NCI-H748 treated with DMSO at 0.1 percent for 48 hours (cell line): ENCODE results near the gene VPS4B.
"Not testable (repeated sequence)": the region's sequence is repeated elsewhere in the genome, so short reads cannot be mapped to it uniquely, and the experiment has no call there.

Experiments used
- DNase-seq: peaks from one replicate; lab custom pipeline; 2025; lab: John Stamatoyannopoulos, UW

VPS4B gene

GRCh38 chr18:63422087-63422863 lies at the start of gene VPS4B:
TSS of gene VPS4B (minus strand) at chr18:63422476. CDS start at chr18:63422259, 217 bp downstream.
- DNase-seq, result peak; percentile 99

DNA sequence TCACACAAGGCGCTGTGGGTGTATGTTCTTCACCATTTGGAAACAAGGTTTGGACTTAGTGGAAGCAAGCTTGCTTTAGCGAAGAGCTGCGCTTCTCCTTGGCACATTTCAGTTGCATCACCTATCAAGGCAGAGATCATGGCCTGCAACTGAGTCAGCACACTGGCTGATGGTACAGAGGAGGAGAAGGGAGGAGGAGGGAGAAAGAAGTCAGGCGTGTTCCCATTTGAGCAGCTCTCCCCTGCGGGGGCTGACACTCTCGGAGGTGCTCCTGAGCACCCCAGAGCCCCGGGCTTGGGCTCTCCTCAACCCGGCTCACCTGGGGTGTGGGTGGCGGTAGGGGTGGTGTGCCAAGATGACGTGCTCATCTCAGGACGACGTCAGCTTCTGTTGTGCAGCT lies 48.5 kb upstream of the VPS4B start:
- DNase-seq, result no peak

- DNase-seq, result no peak
Observed at GRCh38 chr18:63468575-63468974, 46.3 kb upstream of the VPS4B start.

DNA sequence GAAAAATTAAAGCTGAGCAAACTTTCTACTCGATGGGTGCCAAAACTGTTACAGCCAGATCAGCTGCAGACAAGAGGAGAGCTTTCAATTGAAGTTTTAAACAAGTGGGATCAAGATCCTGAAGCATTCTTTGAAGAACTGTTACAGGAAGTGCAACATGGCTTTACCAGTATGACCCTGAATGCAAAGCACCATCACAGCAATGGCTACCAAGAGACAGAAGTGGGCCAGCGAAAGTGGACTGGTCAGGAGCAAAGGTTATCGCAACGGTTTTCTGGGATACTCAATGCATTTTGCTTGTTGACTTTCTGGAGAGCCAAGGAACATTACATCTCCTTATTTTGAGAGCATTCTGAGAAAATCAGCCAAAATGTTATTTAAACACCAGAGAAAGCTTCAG lies 45.4 kb upstream of the VPS4B start:
- no peak for DNase-seq

DNA sequence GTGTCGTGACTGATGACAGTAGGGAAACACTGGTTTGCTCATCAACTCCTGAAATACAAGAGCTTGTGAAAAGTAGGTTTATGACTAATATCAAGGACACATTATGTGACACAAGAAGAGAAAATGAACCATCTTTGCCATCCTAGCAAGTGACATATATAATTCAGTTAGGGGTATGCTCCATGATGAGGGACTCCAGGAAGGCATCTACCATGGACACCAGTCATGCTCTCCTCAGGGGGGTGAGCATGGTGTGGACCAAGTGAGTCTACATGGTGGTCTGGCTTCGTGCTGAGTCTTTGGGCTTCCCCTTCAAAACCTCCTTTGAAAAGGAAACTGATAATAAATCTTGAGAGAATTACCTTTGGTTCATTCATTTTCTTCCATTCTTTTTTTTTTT lies 42.8 kb upstream of the VPS4B start:
- DNase-seq, result no peak

DNA sequence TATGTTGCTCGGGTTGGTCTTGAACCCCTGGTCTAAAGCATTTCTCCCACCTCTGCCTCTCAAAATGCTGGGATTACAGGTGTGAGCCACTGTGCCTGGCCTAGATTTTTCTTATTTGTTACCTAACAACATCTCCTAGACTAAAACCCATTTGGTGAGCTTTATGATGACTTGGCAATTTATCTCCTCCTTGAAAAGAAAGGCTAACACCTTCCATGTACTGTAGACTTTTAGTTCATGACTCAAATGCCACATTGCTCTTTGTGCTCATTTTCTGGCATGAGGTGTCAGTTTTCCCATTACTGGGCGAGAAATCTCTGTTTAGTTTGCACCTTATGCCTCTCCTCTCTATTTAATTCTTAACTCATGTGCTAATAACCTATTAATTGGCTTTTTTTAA lies 42.2 kb upstream of the VPS4B start:
- DNase-seq, result no peak

GRCh38 chr18:63460414-63460813 lies 38.1 kb upstream of the VPS4B start:
- no peak for DNase-seq

GRCh38 chr18:63457977-63458376 lies 35.7 kb upstream of the VPS4B start:
- no peak for DNase-seq

GRCh38 chr18:63454497-63454896 lies 32.2 kb upstream of the VPS4B start:
- no peak for DNase-seq

DNA sequence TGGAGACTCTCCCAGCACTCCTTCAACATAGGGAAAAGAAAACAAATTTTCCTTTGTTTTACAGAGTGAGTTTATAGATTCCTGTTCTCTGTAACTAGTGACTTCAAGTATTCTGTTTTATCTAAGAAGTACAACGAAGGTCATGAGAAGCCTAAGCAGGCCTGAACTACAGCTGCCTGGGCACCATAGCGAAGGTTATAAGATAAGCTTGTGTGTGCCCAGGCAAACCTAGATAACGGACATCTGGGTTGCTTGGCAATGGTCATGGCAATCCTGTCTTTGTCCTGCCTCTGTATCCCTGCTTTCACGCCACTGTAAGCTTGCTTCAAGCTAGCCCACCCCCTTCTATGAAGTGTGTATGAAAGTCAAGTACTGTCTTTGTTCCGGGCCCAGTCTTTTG lies 30.5 kb upstream of the VPS4B start:
- not testable (repeated sequence) for DNase-seq

- no peak for DNase-seq
Observed at GRCh38 chr18:63451799-63452660, 29.8 kb upstream of the VPS4B start.

DNA sequence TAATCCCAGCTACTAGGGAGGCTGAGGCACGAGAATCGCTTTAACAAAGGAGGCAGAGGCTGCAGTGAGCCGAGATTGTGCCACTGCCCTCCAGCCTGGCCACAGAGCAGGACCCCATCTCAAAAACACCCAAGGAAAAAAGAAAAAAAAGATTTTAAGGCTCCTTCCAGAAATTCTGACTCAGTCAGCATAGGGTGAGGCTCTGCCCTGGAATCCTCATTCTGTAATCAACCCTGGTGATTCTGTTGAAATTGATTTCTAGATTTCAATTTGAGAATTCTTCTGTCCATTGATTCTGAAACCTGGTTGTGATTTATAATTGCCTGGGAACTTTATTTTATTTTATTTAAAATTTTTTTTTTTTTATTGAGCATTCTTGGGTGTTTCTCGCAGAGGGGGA lies 27.1 kb upstream of the VPS4B start:
- no peak for DNase-seq

GRCh38 chr18:63447066-63447465 lies 24.8 kb upstream of the VPS4B start:
- no peak for DNase-seq

GRCh38 chr18:63446266-63446665 lies 24.0 kb upstream of the VPS4B start:
- no peak for DNase-seq

- no peak for DNase-seq
Observed at GRCh38 chr18:63445037-63445436, 22.8 kb upstream of the VPS4B start.

DNA sequence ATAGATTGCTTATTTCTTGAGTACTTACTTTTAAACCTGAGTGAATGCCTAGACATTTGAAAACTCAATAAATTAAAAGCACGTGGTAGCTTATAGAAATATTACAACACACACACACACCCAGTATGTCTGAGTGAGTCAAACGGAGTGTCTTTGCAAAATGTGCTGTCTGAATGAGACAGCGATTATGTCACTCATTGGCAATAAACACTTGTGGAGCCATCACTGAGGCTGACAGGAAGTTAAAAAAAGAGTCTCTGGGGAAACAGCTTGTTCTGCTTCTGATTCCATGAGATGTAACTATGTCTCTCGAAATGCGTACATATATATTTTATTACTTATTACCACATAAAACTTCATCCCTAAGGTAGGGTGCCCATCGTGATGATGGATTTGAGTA lies 22.3 kb upstream of the VPS4B start:
- DNase-seq, result no peak

- no peak for DNase-seq
Observed at GRCh38 chr18:63443829-63444228, 21.6 kb upstream of the VPS4B start.

DNA sequence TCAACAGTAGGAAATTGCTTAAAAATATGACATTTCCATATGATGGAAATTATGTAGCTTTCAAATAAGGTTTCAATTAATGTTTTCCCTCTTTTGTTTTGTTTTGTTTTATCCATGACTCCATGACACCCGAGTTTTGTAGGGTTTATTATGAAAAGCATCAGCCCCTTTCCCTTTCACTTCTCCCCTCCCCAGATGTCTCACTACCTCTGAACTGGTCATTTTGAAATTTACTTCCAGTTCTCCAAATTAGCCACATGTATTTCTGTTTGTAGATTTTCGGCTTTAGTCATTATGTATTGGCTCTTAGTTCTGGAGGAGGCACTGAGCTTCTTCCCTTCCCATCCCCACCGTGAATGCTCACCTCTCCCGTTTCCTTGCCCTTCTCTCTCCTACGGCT lies 18.6 kb upstream of the VPS4B start:
- DNase-seq, result no peak

DNA sequence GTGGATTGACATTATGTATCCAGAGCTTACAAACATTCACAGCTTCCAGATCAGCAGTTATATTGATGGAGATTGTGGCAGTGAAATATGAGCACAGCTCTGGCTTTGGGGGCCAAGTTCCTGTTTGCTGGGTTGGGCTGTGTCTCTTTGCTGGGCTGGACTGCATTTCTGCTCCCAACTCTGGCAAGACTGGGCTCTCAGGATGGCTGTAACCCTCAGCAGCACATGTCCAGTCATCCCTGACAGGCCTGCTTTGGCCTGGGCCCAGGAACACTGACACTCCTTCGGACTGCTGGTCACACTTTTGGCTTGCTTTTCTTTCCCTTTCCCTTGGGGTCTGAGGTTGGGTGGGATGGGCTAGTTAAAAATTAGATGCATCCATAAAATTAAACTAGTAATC lies 17.9 kb upstream of the VPS4B start:
- DNase-seq, result no peak

GRCh38 chr18:63439334-63439733 lies 17.1 kb upstream of the VPS4B start:
- DNase-seq, result peak; percentile 46

DNA sequence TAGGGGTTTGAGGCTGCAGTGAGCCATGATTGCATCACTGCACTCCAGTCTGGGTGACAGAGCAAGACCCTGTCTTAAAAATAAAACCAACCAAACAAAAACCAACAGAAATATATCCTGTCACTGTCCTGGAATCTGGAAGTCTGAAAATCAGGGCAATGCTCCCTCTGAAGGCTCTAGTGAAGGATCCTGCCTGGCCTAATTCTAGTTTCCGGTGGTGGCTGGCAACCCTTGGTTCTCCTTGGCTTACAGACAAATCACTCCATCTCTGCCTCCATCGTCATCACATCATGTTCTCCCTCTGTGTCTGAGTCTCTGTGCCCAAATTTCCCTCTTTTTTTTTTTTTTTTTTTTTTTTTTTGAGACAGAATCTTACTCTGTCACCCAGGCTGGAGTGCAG lies 15.9 kb upstream of the VPS4B start:
- DNase-seq, result no peak

DNA sequence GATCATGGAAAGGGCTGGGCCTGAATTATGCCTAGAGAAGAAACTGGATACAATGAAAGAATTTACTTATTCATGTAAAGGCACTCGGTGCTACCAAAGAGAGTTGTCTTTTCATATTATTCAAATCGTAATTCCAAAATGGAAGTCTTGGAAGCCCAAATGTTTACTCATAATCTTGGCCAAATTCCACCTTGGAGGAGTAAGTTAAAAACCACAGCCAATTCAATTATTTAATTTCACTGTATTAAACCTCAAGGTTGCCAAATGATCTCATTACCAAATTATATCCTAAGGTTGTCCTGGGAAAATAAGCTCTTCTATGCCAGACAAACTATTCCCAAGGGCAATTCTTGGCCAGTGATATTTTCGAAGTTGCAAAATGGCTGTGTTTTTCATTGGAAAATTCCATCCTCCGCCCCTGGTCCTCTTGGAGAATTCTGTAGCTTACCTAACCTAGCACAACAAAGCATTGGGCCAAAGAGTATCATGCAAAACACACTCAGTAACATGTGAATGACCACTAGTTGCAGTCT lies 11.1 kb upstream of the VPS4B start:
- DNase-seq, result no peak

- no peak for DNase-seq
Observed at GRCh38 chr18:63431180-63431579, 8.9 kb upstream of the VPS4B start.
